SU-DHL-6 (cell line): ENCODE data around the gene MAP2K1.

Source experiments
- H2AFZ ChIP-seq: fragments of 200-600 bp; sonication (generic); 2 replicates; pipeline ENCODE4 v1.6.1; 2014; ENCODE audit warnings: low read depth, mild to moderate bottlenecking, moderate library complexity, mixed read lengths, antibody characterized with exemption, low read length; ENCODE audit not compliant: severe bottlenecking
- H3F3A ChIP-seq: fragments of 200-600 bp; shearing (Covaris generic); 2 replicates; pipeline ENCODE4 v1.6.0; 2016; ENCODE audit warnings: antibody characterized with exemption, mild to moderate bottlenecking; ENCODE audit not compliant: insufficient read depth
- H3K27ac ChIP-seq: fragments of 200-600 bp; sonication (generic); 2 replicates; pipeline ENCODE4 v1.5.1; 2016; ENCODE audit warnings: low read depth, mild to moderate bottlenecking, low read length, moderate library complexity, mixed read lengths
- H3K27me3 ChIP-seq: fragments of 200-600 bp; sonication (generic), shearing (Covaris generic); 2 replicates; pipeline ENCODE4 v1.6.0; 2014; ENCODE audit warnings: mild to moderate bottlenecking, low read length
- H3K36me3 ChIP-seq: fragments of 200-600 bp; sonication (generic); 2 replicates; pipeline ENCODE4 v1.6.1; 2014; ENCODE audit warnings: mild to moderate bottlenecking, low read length, mixed read lengths
- H3K4me2 ChIP-seq: fragments of 300-600, 200-600 bp; shearing (Covaris generic), sonication (generic); 2 replicates; pipeline ENCODE4 v1.6.0; 2014; ENCODE audit warnings: low read length, low read depth, mild to moderate bottlenecking; ENCODE audit not compliant: poor library complexity, severe bottlenecking
- H3K4me3 ChIP-seq: fragments of 200-600 bp; sonication (generic); 2 replicates; pipeline ENCODE4 v1.5.1; 2014; ENCODE audit warnings: antibody characterized with exemption, low read length, mild to moderate bottlenecking, mixed read lengths; ENCODE audit not compliant: insufficient read depth, poor library complexity, severe bottlenecking
- H3K79me2 ChIP-seq: fragments of 200-600 bp; sonication (generic); 2 replicates; pipeline ENCODE4 v1.6.1; 2014; ENCODE audit warnings: mild to moderate bottlenecking, low read length, moderate library complexity; ENCODE audit not compliant: insufficient read depth
- H3K9ac ChIP-seq: fragments of 200-600 bp; sonication (generic); 2 replicates; pipeline ENCODE4 v1.7.0; 2014; ENCODE audit warnings: mild to moderate bottlenecking, low read length
- H3K9me2 ChIP-seq: fragments of 200-600 bp; sonication (generic); replicated peaks from 2 replicates; pipeline ENCODE4 v1.6.1; 2014; ENCODE audit warnings: low read length; ENCODE audit not compliant: insufficient read depth
- H3K9me3 ChIP-seq: fragments of 200-600 bp; sonication (generic); 2 replicates; pipeline ENCODE4 v1.6.1; 2014; ENCODE audit warnings: low read length, mixed read lengths; ENCODE audit not compliant: insufficient read depth
- H4K20me1 ChIP-seq: fragments of 200-600 bp; sonication (generic); 2 replicates; pipeline ENCODE4 v1.6.1; 2014; ENCODE audit warnings: low read depth, mild to moderate bottlenecking, antibody characterized with exemption, low read length, moderate library complexity, mixed read lengths
- CTCF ChIP-seq: fragments of 200-600 bp; sonication (generic); IDR thresholded peaks from one replicate; pipeline ENCODE4 v1.5.1; 2017; ENCODE audit warnings: antibody characterized with exemption, mild to moderate bottlenecking, low read length, moderate library complexity; ENCODE audit not compliant: insufficient read depth, poor library complexity, severe bottlenecking
- EZH2phosphoT487 ChIP-seq: fragments of 200-600 bp; sonication (generic), shearing (Covaris generic); conservative IDR thresholded peaks from 2 replicates; pipeline ENCODE4 v1.6.1; 2018; ENCODE audit warnings: mild to moderate bottlenecking, antibody characterized with exemption, low read length, moderate library complexity, mixed read lengths

Gene MAP2K1

GRCh38 chr15:66423149-66423548, 36.4 kb downstream of the MAP2K1 start:
- no peaks in the 10 kb centered on the region for H3K9me2 ChIP-seq
- no peak overlapping the region for H3K9ac ChIP-seq
- H3K4me3 ChIP-seq = no peak overlapping the region
- no peaks in the 10 kb centered on the region for H3K36me3 ChIP-seq
- no peak overlapping the region for H2AFZ ChIP-seq
- H3F3A ChIP-seq = no peaks in the 10 kb centered on the region
- H3K4me2 ChIP-seq = no peak overlapping the region
- peaks cover 82% of the 10 kb centered on the region for H3K79me2 ChIP-seq
- H3K9me3 ChIP-seq = no peaks in the 10 kb centered on the region
- H4K20me1 ChIP-seq = peaks cover 3% of the 10 kb centered on the region; the same call in 1 of the 2 replicates
- TF ChIP-seq EZH2phosphoT487 = no peak
- no peak for TF ChIP-seq CTCF
- no peak overlapping the region for H3K27ac ChIP-seq
- no peaks in the 10 kb centered on the region for H3K27me3 ChIP-seq

DNA sequence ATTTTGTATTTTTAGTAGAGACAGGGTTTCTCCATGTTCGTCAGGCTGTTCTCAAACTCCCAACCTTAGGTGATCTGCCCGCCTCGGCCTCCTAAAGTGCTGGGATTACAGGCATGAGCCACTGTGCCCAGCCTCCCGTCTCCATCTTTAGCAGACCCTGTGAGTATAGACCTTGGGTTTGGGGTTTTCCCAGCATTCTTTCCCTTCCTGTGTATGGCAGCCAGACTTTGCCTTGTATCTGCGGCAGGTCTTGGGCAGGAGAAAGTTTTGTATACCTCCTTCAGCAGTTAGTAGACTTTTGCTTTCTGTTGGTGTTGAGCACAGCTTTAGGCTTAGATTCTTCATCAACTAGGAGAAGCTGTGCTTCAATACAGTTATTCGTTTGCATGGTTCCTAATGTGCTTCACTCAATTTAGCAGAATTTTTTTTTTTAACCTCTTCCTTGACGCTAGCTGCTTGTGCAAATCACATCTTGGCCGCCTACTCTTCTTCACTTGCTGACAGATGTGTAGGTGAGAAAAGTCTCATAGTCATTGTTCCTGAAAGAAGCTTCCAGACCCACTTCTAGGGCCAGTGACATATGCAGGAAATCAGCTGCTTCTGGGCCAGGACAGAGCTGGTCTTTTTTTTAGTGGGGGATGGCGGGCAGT, 38.4 kb downstream of the MAP2K1 start:
- peaks cover 70% of the 10 kb centered on the region for H3K79me2 ChIP-seq
- H3K9me2 ChIP-seq = no peaks in the 10 kb centered on the region
- no peaks in the 10 kb centered on the region for H3K27me3 ChIP-seq
- H3F3A ChIP-seq = no peaks in the 10 kb centered on the region
- H4K20me1 ChIP-seq = peaks cover 3% of the 10 kb centered on the region; the same call in 1 of the 2 replicates
- H3K9me3 ChIP-seq = no peaks in the 10 kb centered on the region
- no peak overlapping the region for H3K4me2 ChIP-seq
- H3K27ac ChIP-seq = no peak overlapping the region
- TF ChIP-seq CTCF (no peak), EZH2phosphoT487 (no peak)
- H3K9ac ChIP-seq = no peak overlapping the region
- H3K36me3 ChIP-seq = no peaks in the 10 kb centered on the region
- H3K4me3 ChIP-seq = no peak overlapping the region
- H2AFZ ChIP-seq = no peak overlapping the region

GRCh38 chr15:66425837-66426236, 39.1 kb downstream of the MAP2K1 start:
- no peaks in the 10 kb centered on the region for H3K27me3 ChIP-seq
- peaks cover 3% of the 10 kb centered on the region; the same call in 1 of the 2 replicates for H4K20me1 ChIP-seq
- H2AFZ ChIP-seq = no peak overlapping the region
- no peak overlapping the region for H3K4me2 ChIP-seq
- H3K27ac ChIP-seq = no peak overlapping the region
- peaks cover 78% of the 10 kb centered on the region for H3K79me2 ChIP-seq
- H3K36me3 ChIP-seq = no peaks in the 10 kb centered on the region
- H3K9me3 ChIP-seq = no peaks in the 10 kb centered on the region
- H3K9ac ChIP-seq = no peak overlapping the region
- H3K4me3 ChIP-seq = no peak overlapping the region
- H3K9me2 ChIP-seq = no peaks in the 10 kb centered on the region
- no peaks in the 10 kb centered on the region for H3F3A ChIP-seq
- no peak for TF ChIP-seq EZH2phosphoT487
- no peak for TF ChIP-seq CTCF
